ENCODE data around the gene SAPCD2. TPM values are rescaled to one million over a fixed set of nuclear protein-coding genes. Genes with fewer than 3 reads are reported as not detected.
"Not testable (repeated sequence)": the region's sequence is repeated elsewhere in the genome, so short reads cannot be mapped to it uniquely, and the experiment has no call there.

SAPCD2 gene
- total RNA-seq, 4 donors from 2014 or later, result 8.2 to 13.6 (median 13.3) TPM

- Histone ChIP-seq H3K36me3 (peaks cover 20% of the 10 kb centered on the region), H3K4me3 (no peak overlapping the region), H3K4me1 (peaks cover 21% of the 10 kb centered on the region), H3K9me3 (no peaks in the 10 kb centered on the region), H3K27me3 (no peaks in the 10 kb centered on the region), H3K27ac (no peak overlapping the region)
- whole genome bisulfite sequencing, result 13% methylated on average over 15 of the region's 24 CpGs
- DNase-seq (ENCODE audit: low spot score in 2 of 2), result peak; percentile 86 to 90
- TF ChIP-seq POLR2A (IDR thresholded peaks at IDR 0.05) (no peak), CTCF (IDR thresholded peaks at IDR 0.05) (peak; percentile 69 to 85)
These were observed 35.4 kb downstream of the SAPCD2 start for GRCh38 chr9:137034709-137035506.

DNA sequence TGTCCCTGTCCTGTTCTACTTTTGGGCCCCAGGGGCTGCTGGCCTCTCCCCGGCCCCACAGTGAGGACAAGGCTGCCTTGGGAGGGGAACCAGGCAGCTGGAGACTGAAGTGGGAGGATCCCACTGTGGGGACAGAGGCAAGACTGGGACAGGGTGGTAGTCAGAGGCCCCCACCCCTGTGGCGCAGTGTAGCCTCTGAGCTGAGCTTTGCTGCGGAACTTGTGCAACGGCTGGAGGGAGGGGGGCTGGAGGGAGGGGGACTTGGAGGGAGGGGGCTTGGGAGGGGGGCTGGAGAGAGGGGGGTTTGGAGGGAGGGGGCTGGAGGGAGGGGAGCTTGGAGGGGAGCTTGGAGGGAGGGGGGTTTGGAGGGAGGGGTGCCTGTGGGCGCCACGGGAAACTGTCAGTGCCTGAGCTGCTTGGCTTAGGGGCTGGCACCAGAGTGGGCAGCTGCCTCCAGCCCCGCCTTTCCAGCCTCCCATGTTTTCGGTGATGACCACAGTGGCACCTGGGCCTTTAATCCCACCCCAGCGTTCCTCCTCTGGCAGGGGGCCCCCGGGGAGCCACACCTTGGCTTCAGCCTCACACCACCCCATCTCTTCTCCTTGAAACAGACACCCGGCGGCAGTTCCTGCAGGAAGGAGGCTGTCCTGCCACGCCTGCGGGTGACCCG is 36.2 kb downstream of the SAPCD2 start:
- 22% methylated on average over 12 of the region's 15 CpGs for WGBS
- Histone ChIP-seq H3K27me3 (no peaks in the 10 kb centered on the region), H3K27ac (no peak overlapping the region), H3K9me3 (no peaks in the 10 kb centered on the region), H3K4me3 (peak overlapping the region; percentile 7), H3K36me3 (peaks cover 12% of the 10 kb centered on the region), H3K4me1 (peaks cover 29% of the 10 kb centered on the region)
- TF ChIP-seq POLR2A (IDR thresholded peaks at IDR 0.05) (no peak), EP300 (IDR thresholded peaks at IDR 0.05) (no peak), POLR2AphosphoS5 (IDR thresholded peaks at IDR 0.05) (no peak), CTCF (IDR thresholded peaks at IDR 0.05) (no peak)
- DNase-seq (ENCODE audit: low spot score in 2 of 2), result no peak

GRCh38 chr9:137033481-137033880 is 36.9 kb downstream of the SAPCD2 start:
- not testable (repeated sequence) for H3K36me3 ChIP-seq; H3K9me3 ChIP-seq; H3K27me3 ChIP-seq; H3K27ac ChIP-seq; DNase-seq (ENCODE audit: low spot score in 2 of 2)
- Histone ChIP-seq H3K4me1 (peaks cover 36% of the 10 kb centered on the region), H3K4me3 (peak overlapping the region; percentile 7)
- 90% methylated on average over 5 of the region's 5 CpGs for WGBS

DNA sequence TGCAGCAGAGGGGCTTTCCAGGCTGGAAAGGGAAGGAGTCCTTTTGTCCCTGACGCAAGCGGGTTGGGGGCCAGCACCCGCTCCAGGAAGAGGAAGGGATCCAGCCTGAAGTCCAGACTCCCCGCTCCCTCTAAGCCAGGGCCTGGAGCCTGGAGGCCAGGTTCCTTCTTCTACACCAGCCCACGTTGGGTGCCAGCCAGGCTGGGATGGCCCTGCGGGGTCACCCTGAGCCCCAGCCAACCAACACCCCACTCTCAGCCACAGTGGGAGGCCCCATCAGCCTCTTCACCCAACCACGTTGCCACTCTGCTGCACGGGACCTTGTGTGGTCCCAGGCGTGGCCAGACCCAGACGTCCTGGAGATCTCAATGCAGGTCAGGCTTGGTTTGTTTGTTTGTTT is 37.5 kb downstream of the SAPCD2 start:
- Histone ChIP-seq H3K27me3 (no peaks in the 10 kb centered on the region), H3K9me3 (no peaks in the 10 kb centered on the region), H3K27ac (no peak overlapping the region), H3K4me1 (peaks cover 38% of the 10 kb centered on the region), H3K4me3 (no peak overlapping the region), H3K36me3 (peaks cover 4% of the 10 kb centered on the region)
- 88% methylated on average over 6 of the region's 10 CpGs for WGBS
- TF ChIP-seq EP300 (IDR thresholded peaks at IDR 0.05) (no peak), CTCF (IDR thresholded peaks at IDR 0.05) (no peak), POLR2AphosphoS5 (IDR thresholded peaks at IDR 0.05) (no peak), POLR2A (IDR thresholded peaks at IDR 0.05) (no peak)
- no peak for DNase-seq (ENCODE audit: low spot score in 2 of 2)

DNA sequence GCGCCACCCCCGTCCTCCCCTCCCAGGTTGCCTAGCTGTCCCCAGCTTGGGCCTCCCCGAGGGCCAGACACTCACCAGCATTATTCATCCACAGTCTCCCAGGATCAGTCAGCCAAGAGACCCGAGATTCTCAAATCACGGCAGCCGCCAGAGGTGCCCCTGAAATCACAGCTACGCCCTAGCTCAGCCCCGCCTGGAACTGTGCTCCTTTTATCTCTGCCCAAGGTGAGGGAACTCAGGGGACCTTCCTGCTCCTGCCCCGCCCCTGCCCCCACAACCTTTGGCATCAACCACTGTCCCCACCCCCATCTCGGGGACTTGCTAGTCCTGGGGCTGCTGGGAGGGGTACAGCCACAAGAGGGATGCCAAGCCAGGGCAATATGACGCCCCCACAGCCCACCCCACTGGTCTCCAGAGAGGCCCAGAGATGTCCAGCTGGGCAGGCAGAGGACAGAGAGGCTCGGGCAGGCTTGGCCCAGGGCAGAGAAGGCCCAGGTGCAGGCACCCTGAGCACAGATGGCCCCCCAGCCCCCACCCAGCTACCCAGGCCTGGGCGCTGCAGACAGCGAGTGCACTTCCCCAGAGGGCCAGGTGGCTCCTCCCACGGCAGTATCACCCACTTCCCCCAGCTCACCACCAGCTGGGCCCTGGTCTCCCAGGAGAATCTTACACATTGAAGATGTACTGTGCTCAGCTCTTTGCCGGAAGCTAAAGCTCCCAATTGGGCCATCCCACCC is 38.3 kb downstream of the SAPCD2 start, which contains the start of gene FUT7:
Gene FUT7, minus strand, starts transcription at position 185 of the 737 bp plus-strand sequence. Its CDS starts 97 bp downstream, at position 88.
- no peaks in the 10 kb centered on the region for H3K36me3 ChIP-seq
- no peak for DNase-seq (ENCODE audit: low spot score in 2 of 2)
- 83% methylated on average over 6 of the region's 16 CpGs for WGBS
- H3K27me3 ChIP-seq, result no peaks in the 10 kb centered on the region
- no peaks in the 10 kb centered on the region for H3K9me3 ChIP-seq
- peak within 1 kb of the TSS; percentile 13 for H3K4me3 ChIP-seq
- TF ChIP-seq POLR2AphosphoS5 (IDR thresholded peaks at IDR 0.05) (no peak), CTCF (IDR thresholded peaks at IDR 0.05) (no peak), EP300 (IDR thresholded peaks at IDR 0.05) (no peak), POLR2A (IDR thresholded peaks at IDR 0.05) (no peak)
- no peak within 1 kb of the TSS for H3K27ac ChIP-seq
- peaks cover 44% of the 10 kb centered on the region for H3K4me1 ChIP-seq

Data from suprapubic skin (tissue), 4 donors.